Sigmoid colon (tissue), 7 donors: ENCODE results near the gene ZNF655. TPM values are rescaled to one million over a fixed set of nuclear protein-coding genes. Genes with fewer than 3 reads are reported as not detected.
"Not testable (repeated sequence)": the region's sequence is repeated elsewhere in the genome, so short reads cannot be mapped to it uniquely, and the experiment has no call there.

ENCODE experiments used
- DNase-seq: peaks from one replicate; pipeline ENCODE4 v3.0.0-alpha.2; 2019
- H3K27ac ChIP-seq, 4 donors: fragments of 200-600 bp; sonication (generic); one replicate each; pipeline ENCODE4 v1.5.1; 2016 to 2019; ENCODE audit warnings: mild to moderate bottlenecking in 1 of 4
- H3K27me3 ChIP-seq, 3 donors: fragments of 200-600 bp; sonication (generic); one replicate each; pipeline ENCODE4 v1.5.1; 2019; ENCODE audit warnings: mild to moderate bottlenecking in 1 of 3
- H3K36me3 ChIP-seq, 4 donors: fragments of 200-600 bp; sonication (generic); one replicate each; pipeline ENCODE4 v1.5.1; 2016 to 2019
- H3K4me1 ChIP-seq, 4 donors: fragments of 200-600 bp; sonication (generic); one replicate each; pipeline ENCODE4 v1.5.1; 2017 to 2019
- H3K4me3 ChIP-seq, 4 donors: fragments of 200-600 bp; sonication (generic); one replicate each; pipeline ENCODE4 v1.5.1; 2017 to 2019; ENCODE audit warnings: mild to moderate bottlenecking in 2 of 4, moderate library complexity in 1 of 4
- H3K9me3 ChIP-seq, 4 donors: fragments of 200-600 bp in 3 of 4; sonication (generic) in 3 of 4; one replicate each; pipeline versions ENCODE4 v1.5.1 to v1.6.1; 2013 to 2019
- CTCF ChIP-seq, 4 experiments: fragments of 450-650 bp in 3 of 4; fragments of 200-600 bp in 1 of 4; IDR thresholded peaks; one replicate each; pipeline ENCODE4 v1.5.1; 2016 to 2019; ENCODE audit warnings: antibody characterized with exemption in 4 of 4, mild to moderate bottlenecking in 3 of 4, moderate library complexity in 2 of 4
- EP300 ChIP-seq, 4 donors: sonication (generic); formaldehyde crosslinking; IDR thresholded peaks; one replicate each; pipeline ENCODE4 v1.6.1; 2017; ENCODE audit warnings: antibody characterized with exemption in 4 of 4
- POLR2A ChIP-seq, 2 donors: fragments of 450-650 bp; IDR thresholded peaks; one replicate each; pipeline ENCODE4 v1.6.1; 2016; ENCODE audit warnings: antibody characterized with exemption in 2 of 2, mild to moderate bottlenecking in 2 of 2, moderate library complexity in 2 of 2
- POLR2AphosphoS5 ChIP-seq, 4 donors: sonication (generic); formaldehyde crosslinking; IDR thresholded peaks; one replicate each; pipeline ENCODE4 v1.6.1; 2017; ENCODE audit warnings: antibody characterized with exemption in 4 of 4
- WGBS, 2 donors: extraction: QIAGEN DNeasy Blood & Tissue Kit; methylation state at CpG; one replicate each; pipeline ENCODE4 v1.1.7; 2013; 5-methylcytosine and 5-hydroxymethylcytosine counted together
- intact Hi-C: fragments of 100-400 bp; cut with DNase I; formaldehyde crosslinking; loops from one replicate; pipeline ENCODE4 v1.15.1; 2023
- polyA plus RNA-seq, 3 donors: library from polyadenylated mRNA; stranded (reverse); fragments of 200-250 nt; gene quantifications; one replicate each; pipeline ENCODE4 v1.2.3, GENCODE V29; 2013
- total RNA-seq, 4 donors: library from RNA; depleted of rRNA; stranded (reverse); fragments of >200 nt; gene quantifications; one replicate each; pipeline ENCODE4 v1.1.0, GENCODE V29; 2016
- donor health status: healthy with polysubstance abuse.
- donor health status: Bipolar disorder and iron deficiency.
- donor health status: healthy.

The ZNF655 gene
- total and polyA plus RNA-seq, 7 donors = 45.0 to 148 (median 124) TPM

- no peaks in the 10 kb centered on the region for H3K27me3 ChIP-seq
- DNase-seq = no peak
- TF ChIP-seq CTCF (IDR thresholded peaks at IDR 0.05) = no peak
- 79 to 93% methylated on average over 3 of the region's 3 CpGs for WGBS, 2 donors
- no peak overlapping the region for H3K27ac ChIP-seq
- intact Hi-C loops = no loop called here
- no peak overlapping the region for H3K4me3 ChIP-seq
- H3K36me3 ChIP-seq = peaks cover 0 to 28% (median 12%) of the 10 kb centered on the region in 4 donors
- peaks cover 0 to 15% (median 4%) of the 10 kb centered on the region in 4 donors for H3K4me1 ChIP-seq
- H3K9me3 ChIP-seq = no peaks in the 10 kb centered on the region
Observed at GRCh38 chr7:99576251-99576650, 17.8 kb downstream of the ZNF655 start.

GRCh38 chr7:99579281-99579955 is 21.0 kb downstream of the ZNF655 start:
- no peaks in the 10 kb centered on the region for H3K27me3 ChIP-seq
- H3K4me3 ChIP-seq = peak overlapping the region; percentile 52 to 65 (median 58)
- WGBS, 2 donors = 55 to 62% methylated on average over 10 of the region's 10 CpGs
- H3K4me1 ChIP-seq = peaks cover 0 to 15% (median 4%) of the 10 kb centered on the region in 4 donors
- H3K36me3 ChIP-seq = no peaks in the 10 kb centered on the region
- no peak for DNase-seq
- intact Hi-C loops = no loop called here
- peak overlapping the region in 2 of 4 donors; percentile 50 to 67 for H3K27ac ChIP-seq
- TF ChIP-seq POLR2AphosphoS5 (IDR thresholded peaks at IDR 0.05) = no peak
- TF ChIP-seq EP300 (IDR thresholded peaks at IDR 0.05) = no peak
- no peak for TF ChIP-seq CTCF (IDR thresholded peaks at IDR 0.05)
- no peak for TF ChIP-seq POLR2A (IDR thresholded peaks at IDR 0.05)
- no peaks in the 10 kb centered on the region for H3K9me3 ChIP-seq

GRCh38 chr7:99579956-99580777 is 21.7 kb downstream of the ZNF655 start:
- 3 to 6% methylated on average over 54 of the region's 54 CpGs for WGBS, 2 donors
- DNase-seq = no peak
- TF ChIP-seq EP300 (IDR thresholded peaks at IDR 0.05) = no peak
- peak in 1 of 4 experiments; percentile 21 for TF ChIP-seq CTCF (IDR thresholded peaks at IDR 0.05)
- no peak for TF ChIP-seq POLR2A (IDR thresholded peaks at IDR 0.05)
- peak in 1 of 4 donors; percentile 25 for TF ChIP-seq POLR2AphosphoS5 (IDR thresholded peaks at IDR 0.05)
- Histone ChIP-seq H3K9me3 (no peaks in the 10 kb centered on the region), H3K27me3 (no peaks in the 10 kb centered on the region), H3K4me3 (peak overlapping the region; percentile 52 to 65 (median 58)), H3K27ac (peak overlapping the region; percentile 50 to 67 (median 61)), H3K36me3 (no peaks in the 10 kb centered on the region), H3K4me1 (peaks cover 0 to 15% (median 4%) of the 10 kb centered on the region in 4 donors)
- intact Hi-C loops = no loop called here

GRCh38 chr7:99580778-99581332 is 22.4 kb downstream of the ZNF655 start:
- intact Hi-C loops, DNase-seq, H3K36me3 ChIP-seq, H3K27me3 ChIP-seq, H3K9me3 ChIP-seq: not testable (repeated sequence)
- peak overlapping the region; percentile 52 to 65 (median 58) for H3K4me3 ChIP-seq
- H3K4me1 ChIP-seq = peaks cover 0 to 15% (median 4%) of the 10 kb centered on the region in 4 donors
- WGBS, 2 donors = 49 to 63% methylated on average over 4 of the region's 4 CpGs
- peak overlapping the region; percentile 50 to 67 (median 61) for H3K27ac ChIP-seq

- 73 to 86% methylated on average over 3 of the region's 3 CpGs for WGBS, 2 donors
- H3K27me3 ChIP-seq = no peaks in the 10 kb centered on the region
- intact Hi-C loops = no loop called here
- no peak for TF ChIP-seq POLR2A (IDR thresholded peaks at IDR 0.05)
- TF ChIP-seq EP300 (IDR thresholded peaks at IDR 0.05) = no peak
- no peak for TF ChIP-seq POLR2AphosphoS5 (IDR thresholded peaks at IDR 0.05)
- TF ChIP-seq CTCF (IDR thresholded peaks at IDR 0.05) = no peak
- no peak overlapping the region for H3K4me3 ChIP-seq
- H3K36me3 ChIP-seq = no peaks in the 10 kb centered on the region
- H3K4me1 ChIP-seq = no peaks in the 10 kb centered on the region
- no peaks in the 10 kb centered on the region for H3K9me3 ChIP-seq
- no peak overlapping the region for H3K27ac ChIP-seq
- no peak for DNase-seq
Observed at GRCh38 chr7:99588868-99589267, 30.4 kb downstream of the ZNF655 start.
